Mesendoderm (in vitro differentiated cells): ENCODE measurements around the gene DUOX2.
"Not testable (repeated sequence)": the region's sequence is repeated elsewhere in the genome, so short reads cannot be mapped to it uniquely, and the experiment has no call there.

Experiments
- DNase-seq: peaks from one replicate; pipeline ENCODE4 v3.0.0; 2013
- H2AK5ac ChIP-seq: 2 replicates; pipeline ENCODE4 v1.6.1; 2013; ENCODE audit warnings: low read length, inconsistent platforms
- H2BK120ac ChIP-seq: 2 replicates; pipeline ENCODE4 v1.6.1; 2013; ENCODE audit warnings: low read depth, mild to moderate bottlenecking, low read length, moderate library complexity, mixed read lengths
- H2BK15ac ChIP-seq: replicated peaks from 2 replicates; pipeline ENCODE4 v1.6.1; 2013; ENCODE audit warnings: low read depth, mild to moderate bottlenecking, moderate library complexity
- H2BK5ac ChIP-seq: 2 replicates; pipeline ENCODE4 v1.6.1; 2013; ENCODE audit warnings: low read length, inconsistent platforms
- H3K18ac ChIP-seq: 2 replicates; pipeline ENCODE4 v1.6.1; 2013; ENCODE audit warnings: mild to moderate bottlenecking, low read length, mixed read lengths
- H3K23ac ChIP-seq: one replicate; pipeline ENCODE4 v1.6.1; 2013; ENCODE audit warnings: low read length
- H3K27ac ChIP-seq: 2 replicates; pipeline ENCODE4 v1.5.1; 2013; ENCODE audit warnings: low read depth, mild to moderate bottlenecking, inconsistent platforms, low read length, moderate library complexity
- H3K27me3 ChIP-seq: 2 replicates; pipeline ENCODE4 v1.6.1; 2013; ENCODE audit warnings: low read length, control low read depth, mild to moderate bottlenecking, inconsistent platforms; ENCODE audit not compliant: insufficient read depth, poor library complexity
- H3K36me3 ChIP-seq: 2 replicates; pipeline ENCODE4 v1.6.1; 2013; ENCODE audit warnings: low read length, inconsistent platforms; ENCODE audit not compliant: control insufficient read depth, insufficient read depth
- H3K4ac ChIP-seq: one replicate; pipeline ENCODE4 v1.6.1; 2013; ENCODE audit warnings: low read depth, mild to moderate bottlenecking, low read length, moderate library complexity
- H3K4me1 ChIP-seq: 2 replicates; pipeline ENCODE4 v1.6.1; 2013; ENCODE audit warnings: low read depth, low read length, inconsistent platforms; ENCODE audit not compliant: control insufficient read depth
- H3K4me2 ChIP-seq: 2 replicates; pipeline ENCODE4 v1.6.1; 2013; ENCODE audit warnings: low read length
- H3K4me3 ChIP-seq: 2 replicates; pipeline ENCODE4 v1.5.1; 2013; ENCODE audit warnings: mild to moderate bottlenecking, low read length
- H3K56ac ChIP-seq: one replicate; pipeline ENCODE4 v1.6.1; 2013; ENCODE audit warnings: low read length
- H3K79me1 ChIP-seq: 2 replicates; pipeline ENCODE4 v1.6.1; 2013; ENCODE audit warnings: low read length, inconsistent platforms
- H3K79me2 ChIP-seq: 2 replicates; pipeline ENCODE4 v1.6.1; 2013; ENCODE audit warnings: mild to moderate bottlenecking, low read length; ENCODE audit not compliant: control insufficient read depth, insufficient read depth
- H3K9ac ChIP-seq: 2 replicates; pipeline ENCODE4 v1.6.1; 2013; ENCODE audit warnings: low read length, inconsistent platforms
- H4K5ac ChIP-seq: one replicate; pipeline ENCODE4 v1.6.1; 2013; ENCODE audit warnings: low read length
- H4K8ac ChIP-seq: one replicate; pipeline ENCODE4 v1.6.1; 2013; ENCODE audit warnings: low read depth, mild to moderate bottlenecking, control low read depth, low read length, moderate library complexity
- WGBS: extraction: QIAGEN DNeasy Blood & Tissue Kit; methylation state at CpG from one replicate; pipeline ENCODE4 v1.1.7; 2013; ENCODE audit warnings: low lambda C conversion rate, missing lambda C conversion rate; ENCODE audit not compliant: insufficient coverage; ENCODE audit errors: extremely low coverage; 5-methylcytosine and 5-hydroxymethylcytosine counted together

The DUOX2 gene

DNA sequence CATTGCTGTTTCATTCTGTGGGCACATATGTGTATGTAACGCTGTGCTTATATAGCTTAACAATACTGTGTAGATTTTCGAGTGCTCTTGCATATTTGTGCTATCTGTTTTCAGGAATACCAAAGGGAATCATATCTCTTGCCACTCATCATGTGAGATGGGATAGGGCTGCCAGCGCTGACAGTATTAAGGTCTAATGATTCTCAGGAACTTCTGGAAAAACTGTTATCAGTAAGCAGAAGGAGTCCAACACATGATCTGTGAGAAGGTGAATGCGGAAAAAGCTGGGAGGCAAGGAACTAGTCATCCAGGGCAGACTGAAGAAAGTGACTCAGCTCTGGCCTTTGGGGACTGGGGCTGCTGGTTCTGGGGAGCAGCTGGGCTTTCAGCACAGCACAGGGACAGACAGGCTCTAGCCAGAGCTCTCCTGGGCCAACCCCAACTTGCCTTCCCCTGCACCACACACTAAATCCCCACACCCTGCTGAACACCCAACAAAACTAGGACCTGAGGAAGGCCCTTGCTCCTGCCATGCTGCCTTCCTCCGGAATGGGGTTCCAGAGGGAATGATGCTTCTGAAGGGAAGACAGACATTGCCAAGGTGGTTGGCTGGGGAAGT lies 34.2 kb downstream of the DUOX2 start:
- H4K8ac ChIP-seq, H4K5ac ChIP-seq, H2BK15ac ChIP-seq, DNase-seq, H3K56ac ChIP-seq, H3K9ac ChIP-seq, H3K18ac ChIP-seq, H3K36me3 ChIP-seq, H3K4me1 ChIP-seq, H2BK120ac ChIP-seq, H3K79me2 ChIP-seq, H3K79me1 ChIP-seq, H3K4me2 ChIP-seq, H3K27me3 ChIP-seq, H3K27ac ChIP-seq, H3K4me3 ChIP-seq, H3K23ac ChIP-seq, H2AK5ac ChIP-seq, H2BK5ac ChIP-seq, H3K4ac ChIP-seq: not testable (repeated sequence)
- no CpG with 5 or more reads among the region's 5 CpGs for WGBS

DNA sequence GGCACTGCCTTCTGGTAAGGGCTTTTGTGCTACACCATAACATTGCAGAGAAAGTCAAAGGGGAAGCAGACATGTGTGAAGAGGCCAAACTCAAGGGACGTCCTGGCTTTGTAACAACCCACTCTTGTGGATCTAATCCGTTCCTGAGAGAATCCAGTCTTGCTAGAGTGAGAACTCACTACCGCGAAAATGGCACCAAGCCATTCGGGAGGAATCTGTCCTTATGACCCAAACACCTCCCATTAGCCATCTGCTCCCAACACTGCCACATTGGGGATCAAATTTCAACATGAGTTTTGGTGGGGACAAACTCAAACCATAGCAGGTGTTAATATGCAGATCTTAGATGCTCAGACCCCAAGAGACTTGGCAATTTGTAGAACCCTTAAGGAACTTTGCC lies 34.8 kb downstream of the DUOX2 start:
- H3K9ac ChIP-seq, H2AK5ac ChIP-seq, H3K23ac ChIP-seq, H3K4me3 ChIP-seq, H3K79me2 ChIP-seq, H3K4me1 ChIP-seq, H4K5ac ChIP-seq, H3K4ac ChIP-seq, H3K79me1 ChIP-seq, H4K8ac ChIP-seq, H2BK15ac ChIP-seq, H3K27me3 ChIP-seq, H3K56ac ChIP-seq, DNase-seq, H3K27ac ChIP-seq, H3K4me2 ChIP-seq, H3K18ac ChIP-seq, H3K36me3 ChIP-seq, H2BK120ac ChIP-seq, H2BK5ac ChIP-seq: not testable (repeated sequence)
- WGBS = no CpG with 5 or more reads among the region's 5 CpGs

DNA sequence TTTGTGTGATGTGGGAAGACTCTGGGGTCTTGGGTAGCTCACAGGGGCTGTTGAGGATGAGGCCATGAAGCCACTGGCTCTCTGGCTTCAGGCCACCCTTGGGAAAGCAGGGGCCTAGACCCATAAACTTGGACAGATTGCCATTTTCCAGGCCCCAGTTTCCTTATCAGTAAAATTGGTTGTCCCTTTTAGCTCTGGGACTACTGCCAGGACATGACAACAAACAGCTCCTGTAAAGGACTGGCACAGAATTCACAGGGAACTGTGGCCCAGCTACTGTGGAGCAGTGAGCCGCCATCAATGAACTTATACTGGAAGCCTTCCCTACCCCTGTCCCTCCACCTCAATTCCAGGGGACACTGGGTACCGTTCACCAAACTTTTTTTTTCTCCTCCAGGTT lies 36.6 kb downstream of the DUOX2 start:
- H3K4me3 ChIP-seq, H3K36me3 ChIP-seq, H3K79me1 ChIP-seq, H3K27me3 ChIP-seq, H3K27ac ChIP-seq, H2BK5ac ChIP-seq, H3K79me2 ChIP-seq, H4K8ac ChIP-seq, H3K4me1 ChIP-seq, DNase-seq, H3K56ac ChIP-seq, H2BK15ac ChIP-seq, H3K4ac ChIP-seq, H3K18ac ChIP-seq, H2BK120ac ChIP-seq, H3K23ac ChIP-seq, H3K9ac ChIP-seq, H4K5ac ChIP-seq, H2AK5ac ChIP-seq, H3K4me2 ChIP-seq: not testable (repeated sequence)
- WGBS = no CpG with 5 or more reads among the region's 2 CpGs

DNA sequence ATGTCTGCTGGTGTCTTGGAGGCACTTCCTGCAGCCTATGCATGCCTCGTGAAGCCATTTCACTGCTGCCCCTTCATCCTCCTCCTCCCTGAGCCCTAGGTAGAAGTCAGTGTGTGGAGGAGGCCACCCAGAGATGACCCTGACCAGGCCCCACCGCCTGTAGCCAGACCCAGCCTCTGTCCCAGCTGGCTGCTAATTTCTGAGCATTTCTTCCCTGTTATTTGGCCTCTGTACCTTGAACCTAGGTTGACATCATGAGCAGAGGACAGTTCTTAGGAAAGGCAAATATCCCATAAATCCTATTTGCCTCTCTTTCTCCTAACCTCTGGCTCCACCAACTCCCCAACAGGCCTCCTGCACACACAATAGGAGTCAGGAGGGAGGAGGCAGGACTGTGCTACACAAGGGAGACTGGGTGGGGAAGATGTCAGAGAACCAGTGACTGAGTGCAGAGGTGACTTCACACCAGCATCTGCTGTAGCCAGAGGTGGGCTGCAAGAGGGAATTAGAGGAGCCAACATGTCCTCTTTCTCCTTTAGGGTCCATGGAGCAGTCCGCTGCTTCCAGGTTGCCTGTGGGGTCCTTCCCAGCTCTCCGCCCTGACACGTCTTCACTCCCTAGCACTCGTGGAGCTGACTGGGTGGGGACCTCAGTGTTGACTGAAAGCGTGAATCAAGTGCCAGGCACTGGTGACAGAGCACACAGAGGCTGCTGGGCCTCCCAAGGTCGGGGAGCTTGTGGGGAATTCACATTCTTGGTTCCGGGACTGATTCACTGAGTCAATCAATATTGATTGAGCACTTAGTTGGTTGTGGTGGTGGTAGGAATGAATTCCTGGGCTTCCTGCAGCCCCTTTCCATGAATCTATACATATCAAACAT lies 38.3 kb downstream of the DUOX2 start:
- H2BK120ac ChIP-seq, H3K4me2 ChIP-seq, H3K4me3 ChIP-seq, DNase-seq, H3K18ac ChIP-seq, H3K27me3 ChIP-seq, H3K9ac ChIP-seq, H3K79me1 ChIP-seq, H3K4me1 ChIP-seq, H3K56ac ChIP-seq, H4K8ac ChIP-seq, H2BK15ac ChIP-seq, H3K36me3 ChIP-seq, H2AK5ac ChIP-seq, H3K79me2 ChIP-seq, H2BK5ac ChIP-seq, H3K4ac ChIP-seq, H3K23ac ChIP-seq, H3K27ac ChIP-seq, H4K5ac ChIP-seq: not testable (repeated sequence)
- WGBS = no CpG with 5 or more reads among the region's 9 CpGs

DNA sequence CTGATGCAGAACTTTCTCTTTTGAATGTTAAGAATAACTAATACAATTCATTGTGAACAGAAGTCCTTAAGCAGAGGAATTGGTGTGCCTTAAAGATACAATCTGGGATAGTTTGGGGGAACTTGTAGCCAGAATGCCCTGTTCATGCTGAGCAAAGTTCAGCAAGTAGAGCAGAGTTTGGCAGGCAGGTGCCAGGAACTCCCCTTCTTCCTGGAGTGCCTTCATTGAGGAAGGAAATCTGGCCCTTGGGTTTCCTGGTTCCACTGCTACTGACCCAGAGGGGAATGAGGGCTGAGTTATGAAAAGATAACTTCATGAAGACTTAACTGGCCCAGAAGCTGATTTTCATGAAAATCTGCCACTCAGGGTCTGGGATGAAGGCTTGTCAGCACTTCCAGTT lies 40.4 kb downstream of the DUOX2 start:
- not testable (repeated sequence) for H3K79me1 ChIP-seq, H3K27me3 ChIP-seq, H3K4me2 ChIP-seq, H3K4me1 ChIP-seq, DNase-seq, H3K18ac ChIP-seq, H3K23ac ChIP-seq, H3K36me3 ChIP-seq, H3K9ac ChIP-seq, H3K4ac ChIP-seq, H2BK120ac ChIP-seq, H3K79me2 ChIP-seq, H2AK5ac ChIP-seq, H4K5ac ChIP-seq, H3K4me3 ChIP-seq, H3K27ac ChIP-seq, H4K8ac ChIP-seq, H2BK15ac ChIP-seq, H2BK5ac ChIP-seq, H3K56ac ChIP-seq
